Neural cell (in vitro differentiated cells): ENCODE results near the gene USP46. TPM values are rescaled to one million over a fixed set of nuclear protein-coding genes. Genes with fewer than 3 reads are reported as not detected.

Source experiments
- H2AFZ ChIP-seq: fragments of 200-600, 300-800 bp; sonication (generic), shearing (Covaris generic); 2 replicates; pipeline ENCODE4 v1.6.0; 2014; ENCODE audit warnings: low read depth, mild to moderate bottlenecking, antibody characterized with exemption, low read length, moderate library complexity
- H3F3A ChIP-seq: fragments of 200-600 bp; shearing (Covaris generic); 2 replicates; pipeline ENCODE4 v1.6.1; 2016; ENCODE audit warnings: mild to moderate bottlenecking, moderate library complexity, mixed read lengths, antibody characterized with exemption, low read length; ENCODE audit not compliant: insufficient read depth, poor library complexity, severe bottlenecking
- H3K27ac ChIP-seq: fragments of 200-600, 300-800 bp; sonication (generic), shearing (Covaris generic); 2 replicates; pipeline ENCODE4 v1.5.1; 2014; ENCODE audit warnings: mild to moderate bottlenecking, low read length, moderate library complexity
- H3K27me3 ChIP-seq: fragments of 300-800, 200-600 bp; sonication (generic), shearing (Covaris generic); 2 replicates; pipeline ENCODE4 v1.6.0; 2014; ENCODE audit warnings: mild to moderate bottlenecking, low read depth, low read length, moderate library complexity; ENCODE audit not compliant: insufficient read depth
- H3K36me3 ChIP-seq: fragments of 300-800, 200-600 bp; sonication (generic), shearing (Covaris generic); 2 replicates; pipeline ENCODE4 v1.5.1; 2014; ENCODE audit warnings: mild to moderate bottlenecking, antibody characterized with exemption, low read length, moderate library complexity; ENCODE audit not compliant: insufficient read depth
- H3K4me2 ChIP-seq: fragments of 300-800, 200-600 bp; sonication (generic), shearing (Covaris generic); 2 replicates; pipeline ENCODE4 v1.6.0; 2014; ENCODE audit warnings: mild to moderate bottlenecking, low read length
- H3K4me3 ChIP-seq: fragments of 300-800, 200-600 bp; sonication (generic), shearing (Covaris generic); 2 replicates; pipeline ENCODE4 v1.5.1; 2014; ENCODE audit warnings: mild to moderate bottlenecking, low read length, moderate library complexity
- H3K79me2 ChIP-seq: fragments of 200-600 bp; shearing (Covaris generic); replicated peaks from 2 replicates; pipeline ENCODE4 v1.6.0; 2014; ENCODE audit warnings: mild to moderate bottlenecking, low read length, moderate library complexity; ENCODE audit not compliant: insufficient read depth
- H3K9ac ChIP-seq: fragments of 300-800, 200-600 bp; sonication (generic), shearing (Covaris generic); 2 replicates; pipeline ENCODE4 v1.6.1; 2016; ENCODE audit warnings: mild to moderate bottlenecking, low read length, mixed read lengths
- H3K9me2 ChIP-seq: fragments of 200-600 bp; shearing (Covaris generic); 2 replicates; pipeline ENCODE4 v1.6.1; 2016; ENCODE audit warnings: mild to moderate bottlenecking, low read length, mixed read lengths; ENCODE audit not compliant: insufficient read depth
- H3K9me3 ChIP-seq: fragments of 200-600, 300-800 bp; sonication (generic), shearing (Covaris generic); 2 replicates; pipeline ENCODE4 v1.6.1; 2016; ENCODE audit warnings: mild to moderate bottlenecking, mixed run types, low read length, moderate library complexity, mixed read lengths
- H4K20me1 ChIP-seq: fragments of 200-600 bp; shearing (Covaris generic); 2 replicates; pipeline ENCODE4 v1.6.1; 2016; ENCODE audit warnings: mild to moderate bottlenecking, mixed run types; ENCODE audit not compliant: insufficient read depth
- CTCF ChIP-seq: fragments of 450-650 bp; IDR thresholded peaks from 2 replicates; pipeline ENCODE4 v1.5.1; 2014; ENCODE audit warnings: antibody characterized with exemption, mild to moderate bottlenecking, moderate library complexity; ENCODE audit not compliant: poor library complexity, severe bottlenecking
- EP300 ChIP-seq: fragments of 450-650 bp; conservative IDR thresholded peaks from 2 replicates; pipeline ENCODE4 v1.6.1; 2014; ENCODE audit warnings: antibody characterized with exemption, mild to moderate bottlenecking, moderate library complexity; ENCODE audit not compliant: poor library complexity, severe bottlenecking
- EZH2 ChIP-seq: fragments of 200-600, 300-800 bp; shearing (Covaris generic), sonication (generic); IDR thresholded peaks from 2 replicates; pipeline ENCODE4 v1.6.1; 2014; ENCODE audit warnings: antibody characterized with exemption, low read length, borderline replicate concordance, mild to moderate bottlenecking; ENCODE audit not compliant: insufficient read depth, poor library complexity, severe bottlenecking
- MXI1 ChIP-seq: fragments of 450-650 bp; conservative IDR thresholded peaks from 2 replicates; pipeline ENCODE4 v1.6.1; 2014; ENCODE audit warnings: antibody characterized with exemption, mild to moderate bottlenecking; ENCODE audit not compliant: poor library complexity, severe bottlenecking
- POLR2AphosphoS5 ChIP-seq: IDR thresholded peaks from 2 replicates; pipeline ENCODE4 v1.6.1; 2012
- RAD21 ChIP-seq: fragments of 450-650 bp; conservative IDR thresholded peaks from 2 replicates; pipeline ENCODE4 v1.6.1; 2014; ENCODE audit warnings: antibody characterized with exemption, mild to moderate bottlenecking, moderate library complexity
- SMC3 ChIP-seq: fragments of 450-650 bp; conservative IDR thresholded peaks from 2 replicates; pipeline ENCODE4 v1.6.1; 2014; ENCODE audit warnings: antibody characterized with exemption, mild to moderate bottlenecking, moderate library complexity; ENCODE audit not compliant: poor library complexity
- TAF1 ChIP-seq: IDR thresholded peaks from 2 replicates; pipeline ENCODE4 v1.6.1; 2012; ENCODE audit warnings: low read depth
- polyA plus RNA-seq: library from polyadenylated mRNA; depleted of rRNA; stranded (reverse); fragments of >200 nt; gene quantifications from 2 replicates; pipeline ENCODE4 v1.2.3, GENCODE V29; 2014
- TF ChIP-seq, protein P1 (sequence below): IDR thresholded peaks from 2 replicates; pipeline ENCODE4 v1.6.1; 2012; ENCODE audit warnings: borderline replicate concordance

USP46 gene
- polyA plus RNA-seq, 1 donor from 2014 or later: 14.1 TPM

- H3K9ac ChIP-seq: no peak overlapping the region
- no peaks in the 10 kb centered on the region for H3K79me2 ChIP-seq
- no peaks in the 10 kb centered on the region for H4K20me1 ChIP-seq
- no peaks in the 10 kb centered on the region for H3F3A ChIP-seq
- no peaks in the 10 kb centered on the region for H3K9me3 ChIP-seq
- no peaks in the 10 kb centered on the region for H3K27me3 ChIP-seq
- H3K36me3 ChIP-seq: no peaks in the 10 kb centered on the region
- no peaks in the 10 kb centered on the region for H3K9me2 ChIP-seq
- H2AFZ ChIP-seq: no peak overlapping the region
- no peak overlapping the region for H3K27ac ChIP-seq
- H3K4me2 ChIP-seq: no peak overlapping the region
- TF ChIP-seq EP300 (no peak), EZH2 (no peak), MXI1 (no peak)
- no peak overlapping the region for H3K4me3 ChIP-seq
Measured at GRCh38 chr4:52554612-52555355, 104.3 kb downstream of the USP46 start.

GRCh38 chr4:52552778-52553177, 106.3 kb downstream of the USP46 start:
- Histone ChIP-seq H3K9me3 (no peaks in the 10 kb centered on the region), H3K79me2 (no peaks in the 10 kb centered on the region), H3K27me3 (no peaks in the 10 kb centered on the region), H3K9me2 (no peaks in the 10 kb centered on the region), H2AFZ (no peak overlapping the region), H3K27ac (no peak overlapping the region), H3K36me3 (no peaks in the 10 kb centered on the region), H3K4me3 (no peak overlapping the region), H3K9ac (no peak overlapping the region), H3K4me2 (no peak overlapping the region), H3F3A (no peaks in the 10 kb centered on the region), H4K20me1 (no peaks in the 10 kb centered on the region)
- TF ChIP-seq EP300: no peak
- TF ChIP-seq EZH2: no peak
- TF ChIP-seq CTCF: no peak
- TF ChIP-seq TAF1: no peak
- TF ChIP-seq SMC3: no peak
- TF ChIP-seq, protein P1, sequence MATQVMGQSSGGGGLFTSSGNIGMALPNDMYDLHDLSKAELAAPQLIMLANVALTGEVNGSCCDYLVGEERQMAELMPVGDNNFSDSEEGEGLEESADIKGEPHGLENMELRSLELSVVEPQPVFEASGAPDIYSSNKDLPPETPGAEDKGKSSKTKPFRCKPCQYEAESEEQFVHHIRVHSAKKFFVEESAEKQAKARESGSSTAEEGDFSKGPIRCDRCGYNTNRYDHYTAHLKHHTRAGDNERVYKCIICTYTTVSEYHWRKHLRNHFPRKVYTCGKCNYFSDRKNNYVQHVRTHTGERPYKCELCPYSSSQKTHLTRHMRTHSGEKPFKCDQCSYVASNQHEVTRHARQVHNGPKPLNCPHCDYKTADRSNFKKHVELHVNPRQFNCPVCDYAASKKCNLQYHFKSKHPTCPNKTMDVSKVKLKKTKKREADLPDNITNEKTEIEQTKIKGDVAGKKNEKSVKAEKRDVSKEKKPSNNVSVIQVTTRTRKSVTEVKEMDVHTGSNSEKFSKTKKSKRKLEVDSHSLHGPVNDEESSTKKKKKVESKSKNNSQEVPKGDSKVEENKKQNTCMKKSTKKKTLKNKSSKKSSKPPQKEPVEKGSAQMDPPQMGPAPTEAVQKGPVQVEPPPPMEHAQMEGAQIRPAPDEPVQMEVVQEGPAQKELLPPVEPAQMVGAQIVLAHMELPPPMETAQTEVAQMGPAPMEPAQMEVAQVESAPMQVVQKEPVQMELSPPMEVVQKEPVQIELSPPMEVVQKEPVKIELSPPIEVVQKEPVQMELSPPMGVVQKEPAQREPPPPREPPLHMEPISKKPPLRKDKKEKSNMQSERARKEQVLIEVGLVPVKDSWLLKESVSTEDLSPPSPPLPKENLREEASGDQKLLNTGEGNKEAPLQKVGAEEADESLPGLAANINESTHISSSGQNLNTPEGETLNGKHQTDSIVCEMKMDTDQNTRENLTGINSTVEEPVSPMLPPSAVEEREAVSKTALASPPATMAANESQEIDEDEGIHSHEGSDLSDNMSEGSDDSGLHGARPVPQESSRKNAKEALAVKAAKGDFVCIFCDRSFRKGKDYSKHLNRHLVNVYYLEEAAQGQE: no peak
- no peak for TF ChIP-seq MXI1
- no peak for TF ChIP-seq RAD21
- no peak for TF ChIP-seq POLR2AphosphoS5
